GM21717 (cell line): ENCODE measurements around the gene KCNMA1.

Experiments used
- ATAC-seq: cut with Tn5 transposase; IDR thresholded peaks from one replicate; pipeline ENCODE4 v1.9.1; 2021; ENCODE audit warnings: mild to moderate bottlenecking, moderate library complexity; ENCODE audit not compliant: unreplicated experiment

The KCNMA1 gene

DNA sequence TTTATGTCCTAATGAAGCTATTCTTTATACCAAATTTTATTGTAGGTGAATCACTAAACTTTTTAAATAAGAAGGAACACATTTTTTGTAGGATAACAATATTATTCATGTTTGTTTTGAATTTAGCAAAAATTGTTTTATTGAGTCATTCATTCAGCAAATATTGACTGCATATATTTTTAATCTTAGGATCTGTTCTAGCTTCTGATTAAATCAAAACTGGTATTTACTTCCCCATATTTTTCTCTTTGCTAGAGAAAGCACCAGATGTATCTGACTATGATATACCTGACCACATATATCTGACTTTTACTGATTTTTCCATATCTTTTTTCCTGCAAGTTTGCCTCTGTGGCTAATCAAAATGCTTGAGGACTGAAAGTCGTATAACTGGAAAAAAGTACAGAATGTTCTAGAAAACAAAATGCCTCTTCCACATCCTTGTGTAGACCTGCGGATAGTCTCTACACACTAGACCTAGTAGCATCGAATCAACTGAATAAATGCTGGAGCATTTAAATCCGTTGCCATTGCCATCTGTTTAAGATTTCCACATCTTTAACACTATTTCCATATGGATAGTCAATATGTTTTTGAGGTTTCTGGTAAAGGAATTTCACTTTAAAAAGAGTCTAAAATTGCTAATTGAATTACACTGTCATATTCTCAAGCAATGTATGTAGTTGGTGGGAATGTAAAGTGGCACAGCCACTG, 594.7 kb downstream of the KCNMA1 start:
- ATAC-seq: no peak

DNA sequence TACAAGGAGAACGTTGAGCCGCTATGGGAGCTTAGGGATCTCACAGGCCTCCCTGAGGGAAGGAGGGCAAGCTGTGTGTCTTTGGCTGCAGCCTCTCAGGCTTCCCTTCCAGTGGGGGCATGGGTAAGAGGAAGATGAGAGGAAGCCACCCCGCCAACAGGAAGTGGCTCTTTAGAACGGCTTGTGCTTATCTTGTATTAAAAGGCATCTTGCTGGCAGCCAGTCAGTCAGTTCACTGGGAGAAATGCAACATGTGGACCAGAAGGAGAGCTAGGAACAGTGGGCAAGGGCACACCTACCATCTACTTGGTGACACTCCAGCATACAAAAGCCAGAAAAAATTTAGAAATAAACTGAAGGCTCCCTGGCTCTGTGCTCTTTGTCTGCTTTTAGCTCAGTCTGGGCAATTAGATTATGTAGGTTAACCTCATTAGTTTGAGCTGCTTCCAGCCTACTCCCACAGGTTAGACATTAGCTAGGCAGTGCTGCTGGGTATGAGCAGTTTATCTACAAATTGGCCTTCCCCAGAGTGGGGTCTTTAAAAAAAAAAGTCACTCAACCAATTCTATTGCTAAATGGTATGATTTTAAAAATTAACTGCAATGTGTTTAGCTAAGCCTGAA, 595.9 kb downstream of the KCNMA1 start:
- ATAC-seq: no peak

DNA sequence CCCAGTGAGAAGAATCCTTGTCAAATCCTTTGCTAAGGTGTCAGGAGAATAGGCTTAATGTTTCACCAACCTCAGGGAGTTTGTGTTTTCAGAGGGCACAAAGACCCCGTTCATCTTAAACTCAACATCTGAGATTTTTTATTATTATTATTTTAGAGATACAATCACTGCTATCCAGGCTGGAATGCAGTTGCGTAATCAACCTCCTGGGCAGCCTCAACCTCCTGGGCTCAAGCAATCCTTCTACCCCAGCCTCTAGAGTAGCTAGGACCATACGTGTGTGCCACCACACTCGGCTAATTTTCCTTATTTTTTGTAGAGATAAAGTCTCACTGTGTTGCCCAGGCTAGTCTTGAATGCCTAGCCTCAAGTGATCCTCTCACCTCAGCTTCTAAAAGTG, 599.2 kb downstream of the KCNMA1 start:
- ATAC-seq: no peak

DNA sequence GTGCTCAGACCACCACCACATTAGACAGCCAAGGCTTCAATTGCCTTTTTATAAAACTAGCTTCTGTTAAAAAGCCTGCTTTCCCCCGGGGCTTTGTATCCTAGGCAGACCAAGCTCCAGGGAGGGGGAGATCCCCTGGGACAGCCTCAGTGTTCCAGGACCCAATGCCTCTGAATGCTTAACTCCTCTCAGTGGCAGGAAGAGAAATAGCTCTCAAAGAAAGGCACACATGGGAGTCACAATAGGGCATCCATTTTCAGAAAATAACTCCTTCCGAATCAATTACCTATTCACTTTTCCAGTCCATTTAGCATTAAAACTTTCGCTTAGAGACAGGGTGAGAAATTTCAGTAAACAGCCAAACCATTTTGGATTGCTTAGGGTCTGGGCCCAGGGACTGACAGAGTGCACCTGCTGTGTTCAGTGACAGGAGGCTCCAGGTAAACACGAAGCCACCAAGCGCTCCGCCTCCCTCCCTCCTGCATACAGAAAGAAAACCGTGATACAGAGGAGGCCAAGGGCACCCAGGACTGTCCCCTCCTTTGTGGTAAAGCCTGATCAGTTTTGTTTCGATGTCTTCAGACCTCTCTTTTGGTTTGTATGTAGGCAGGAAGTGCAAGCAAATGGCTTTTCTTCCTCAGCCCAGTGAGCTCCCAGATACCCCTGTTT, 599.7 kb downstream of the KCNMA1 start:
- ATAC-seq: no peak

DNA sequence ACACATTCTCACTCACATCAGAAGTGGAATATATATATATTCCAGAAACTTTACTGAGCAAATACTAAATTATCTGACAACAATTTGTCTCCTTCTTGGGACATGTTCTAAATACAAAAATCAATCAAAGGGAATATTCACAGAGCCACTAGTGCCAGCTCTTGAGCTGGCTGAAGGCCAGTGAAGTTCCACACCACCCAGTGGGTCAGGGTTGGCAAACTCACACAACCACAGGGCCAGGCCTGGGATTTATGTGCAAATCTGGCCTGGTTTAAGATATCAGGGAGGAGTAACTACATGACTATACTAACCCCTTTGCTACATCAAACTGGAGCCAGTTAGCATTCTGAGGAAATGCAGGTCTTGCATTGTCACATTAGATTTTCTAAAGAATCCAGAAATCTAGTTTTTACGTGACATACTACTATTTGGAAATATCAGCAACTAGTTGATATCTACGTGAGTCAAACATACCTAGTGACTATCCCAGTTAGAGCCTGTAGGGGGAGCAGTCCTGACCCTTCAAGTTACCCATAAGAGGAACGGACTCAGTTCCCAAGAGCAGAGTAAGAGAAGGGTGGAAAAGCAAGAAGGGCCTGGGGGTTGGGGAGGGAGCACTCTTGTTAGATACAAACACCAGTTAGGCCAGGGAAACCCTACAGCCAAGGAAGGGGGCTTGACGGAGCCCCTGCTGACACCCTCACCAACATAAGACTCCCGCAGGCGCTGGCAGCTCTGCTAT, 600.4 kb downstream of the KCNMA1 start:
- ATAC-seq: peak; percentile 58

DNA sequence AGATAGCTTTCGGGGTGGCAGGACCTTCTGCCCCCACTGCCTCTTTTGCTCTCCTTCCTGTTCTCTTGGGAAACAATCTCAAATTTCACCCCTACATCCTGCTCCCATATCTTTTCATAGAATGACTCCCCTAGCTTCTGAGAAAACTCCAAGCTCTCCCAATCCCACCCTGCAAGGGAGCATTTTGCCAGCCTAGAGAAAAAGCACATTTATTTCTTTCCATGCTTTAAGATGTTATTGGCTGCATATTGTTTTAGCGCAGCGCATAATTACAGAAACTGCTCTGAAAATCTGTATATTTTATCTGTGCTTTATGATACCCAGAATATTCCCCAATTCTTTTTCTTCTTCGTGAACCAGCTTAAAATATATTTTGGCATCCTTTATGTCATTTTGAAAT, 601.3 kb downstream of the KCNMA1 start:
- ATAC-seq: no peak

DNA sequence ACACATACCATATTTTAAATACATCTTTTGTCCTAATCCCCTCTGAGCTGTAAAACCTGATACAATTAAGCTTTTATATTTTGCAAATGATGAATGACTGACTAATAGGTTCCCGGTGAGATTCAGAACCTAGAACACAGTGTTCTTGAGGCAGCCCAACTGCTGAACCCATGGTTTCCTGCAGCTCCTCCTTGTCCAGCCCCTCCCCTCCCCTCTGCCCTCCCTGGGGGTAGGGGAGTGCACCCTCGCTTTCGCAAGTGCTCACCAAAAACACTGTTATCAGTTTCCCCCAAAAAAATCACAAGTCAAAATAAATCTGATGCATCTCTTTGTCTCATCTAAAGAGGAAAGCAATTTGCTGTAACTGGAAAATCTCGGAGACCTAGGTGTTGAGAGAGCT, 602.8 kb downstream of the KCNMA1 start:
- no peak for ATAC-seq

DNA sequence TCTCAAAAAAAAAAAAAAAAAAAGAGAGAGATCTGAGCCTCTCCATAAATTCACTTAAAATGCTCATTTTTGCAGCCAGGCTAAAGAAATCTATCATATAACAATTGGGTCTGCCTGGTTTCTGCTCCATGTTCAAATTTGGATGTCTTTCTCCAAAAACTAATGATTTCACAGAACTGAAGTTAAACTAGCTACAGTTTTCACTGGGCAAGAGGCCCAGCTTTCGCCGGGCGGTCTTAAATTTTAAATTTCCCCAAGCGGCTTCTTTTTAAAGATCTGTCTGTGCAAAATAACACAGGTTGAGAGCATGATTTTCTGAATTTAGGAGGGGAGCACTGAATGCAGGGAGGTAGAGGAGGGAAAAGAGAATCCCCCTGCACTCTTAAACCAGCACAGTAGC, 603.4 kb downstream of the KCNMA1 start:
- no peak for ATAC-seq

DNA sequence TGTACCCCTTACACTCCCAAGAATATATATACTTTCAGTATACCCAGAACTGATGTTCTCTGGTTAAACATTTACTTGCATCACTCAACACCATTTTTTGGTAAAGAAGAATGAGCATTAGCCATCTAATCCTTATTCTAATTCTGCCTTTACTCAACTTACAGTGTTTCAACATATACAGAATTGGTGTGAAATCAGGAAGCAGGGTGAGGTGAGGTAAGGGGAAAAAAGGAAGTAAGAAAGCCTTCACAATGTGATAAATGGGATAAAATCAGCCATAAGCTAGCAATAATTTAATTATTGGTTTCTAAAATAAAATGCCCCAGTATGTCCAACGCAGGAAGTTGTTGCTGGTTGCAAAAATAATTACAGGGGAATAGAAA, 605.4 kb downstream of the KCNMA1 start:
- ATAC-seq: no peak

DNA sequence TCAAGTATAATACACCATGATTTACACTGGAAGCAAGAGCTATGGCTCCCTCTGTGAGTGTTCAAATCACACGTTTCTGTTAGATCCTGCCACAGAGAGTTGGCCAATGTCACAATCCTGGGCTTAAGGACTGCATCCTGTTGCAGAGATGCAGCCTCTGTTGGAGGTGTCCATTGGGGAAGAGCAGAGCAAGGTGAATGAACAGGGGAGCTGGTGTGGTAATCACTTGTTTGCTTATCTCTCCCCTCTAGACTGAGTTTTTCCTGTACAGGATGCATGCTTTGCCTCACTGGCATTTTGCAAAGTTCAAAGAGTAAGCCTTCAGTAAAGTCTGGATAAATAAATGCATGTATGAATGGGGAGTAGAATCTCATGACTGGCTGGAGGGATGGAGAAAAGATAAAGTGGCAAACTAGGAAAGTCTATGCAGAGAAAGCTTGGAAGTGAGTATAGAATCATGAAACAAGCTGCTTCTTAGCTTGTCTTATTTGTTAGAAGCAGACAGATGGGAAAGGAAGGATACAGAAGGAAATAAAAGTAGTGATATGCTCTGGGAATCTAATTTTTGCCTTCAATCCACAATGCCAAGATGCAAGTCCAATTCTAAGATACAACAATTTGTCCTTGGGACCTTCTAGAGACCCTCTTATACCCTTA, 605.9 kb downstream of the KCNMA1 start:
- ATAC-seq: no peak

DNA sequence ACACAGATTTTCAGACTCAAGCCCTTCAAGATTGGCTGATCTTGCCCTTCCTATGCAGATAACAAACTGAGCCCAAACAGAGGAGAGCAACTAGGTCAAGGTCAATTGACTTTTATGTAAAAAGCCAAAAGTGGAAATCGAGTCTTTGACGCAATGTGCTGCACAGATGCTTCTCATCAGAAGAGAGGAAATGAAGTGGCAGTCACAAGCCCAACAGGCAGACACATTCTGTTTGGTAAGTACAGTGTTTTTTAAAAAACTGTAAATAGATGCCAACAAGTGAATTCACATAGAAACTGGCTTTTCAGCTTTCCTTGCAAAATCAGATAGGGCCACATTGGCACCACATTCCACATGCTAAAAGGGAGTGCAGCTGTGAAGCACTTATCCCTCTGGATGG, 606.6 kb downstream of the KCNMA1 start:
- ATAC-seq: no peak

DNA sequence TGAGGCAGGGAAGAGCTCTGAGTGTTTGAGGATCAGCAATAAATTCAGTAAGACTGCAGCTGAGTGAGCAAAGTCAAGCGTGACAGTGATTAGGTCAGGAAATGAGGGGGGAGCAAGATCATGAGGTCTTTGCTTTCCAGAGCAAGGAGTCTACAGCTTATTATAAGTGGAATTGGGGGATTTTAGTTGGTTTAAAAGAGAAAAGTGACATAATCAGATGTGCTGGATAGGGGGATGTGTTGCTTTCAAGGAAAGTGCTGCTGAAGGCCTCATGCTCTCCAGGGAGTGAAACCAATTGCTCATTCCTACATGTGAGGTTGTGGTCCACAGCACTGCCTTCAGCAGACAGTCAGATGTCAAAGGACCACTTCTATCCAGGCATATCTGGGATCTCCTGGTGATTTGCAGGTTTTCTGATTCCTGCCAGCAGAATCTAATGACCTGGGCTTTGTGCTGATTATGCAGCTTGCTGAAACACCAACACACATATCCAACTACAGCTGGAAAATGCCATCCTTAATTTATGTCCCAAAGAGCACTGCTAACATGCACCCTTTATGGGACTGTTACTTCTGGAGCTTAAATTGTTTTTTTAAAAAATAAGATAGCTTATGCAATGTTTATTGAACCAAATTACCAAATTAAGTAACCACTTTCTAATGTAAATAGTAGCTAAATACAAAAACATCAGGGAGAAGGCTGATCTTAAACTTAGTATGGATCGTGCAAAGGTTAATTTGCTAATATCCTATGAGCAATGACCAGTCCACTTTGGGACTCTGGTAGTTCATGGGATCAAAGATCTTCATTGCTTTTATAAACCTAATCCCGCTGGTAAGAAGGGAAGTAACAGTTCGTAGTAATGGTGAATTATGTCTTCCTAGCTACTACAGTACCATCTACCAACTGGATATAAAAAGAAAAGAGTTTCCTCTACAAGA, 607.6 kb downstream of the KCNMA1 start:
- no peak for ATAC-seq

DNA sequence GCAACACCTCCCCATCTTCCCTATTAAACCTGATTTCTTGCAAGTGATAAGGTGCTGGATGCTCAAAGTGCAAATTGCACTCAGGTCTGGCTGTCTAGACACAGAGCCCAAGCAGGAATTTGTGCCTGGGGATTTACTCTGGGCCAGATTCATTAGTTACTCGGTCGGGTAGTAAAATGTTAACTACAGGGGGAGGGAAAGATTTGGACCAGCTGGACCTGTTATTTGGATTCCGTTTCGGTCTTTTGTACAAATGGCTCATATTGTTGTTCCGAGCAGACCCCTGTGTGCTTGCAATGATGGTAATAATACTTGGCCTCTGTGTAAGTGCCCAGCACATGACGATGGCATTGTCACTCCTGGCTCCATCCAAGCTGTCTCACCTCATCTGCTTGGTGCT, 609.6 kb downstream of the KCNMA1 start:
- ATAC-seq: no peak

DNA sequence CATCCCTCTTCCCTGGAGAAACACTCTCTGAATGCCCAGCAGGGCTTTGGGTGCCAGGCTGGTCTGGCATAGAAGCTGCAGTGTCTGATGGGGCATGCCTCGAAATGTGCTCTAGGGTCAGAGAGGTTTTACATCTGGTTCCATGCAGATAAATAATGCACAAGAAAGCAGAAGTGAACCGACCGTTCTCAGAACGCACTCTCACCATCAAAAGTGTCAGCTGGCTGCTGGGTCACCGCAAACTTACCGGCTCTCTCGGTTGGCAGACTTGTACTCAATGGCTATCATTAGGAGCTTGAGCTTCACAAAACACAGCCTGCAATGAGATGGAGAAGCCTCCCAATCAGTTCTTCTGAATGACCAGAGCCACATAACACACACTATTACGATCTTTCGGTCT, 610.0 kb downstream of the KCNMA1 start:
- ATAC-seq: peak; percentile 62

DNA sequence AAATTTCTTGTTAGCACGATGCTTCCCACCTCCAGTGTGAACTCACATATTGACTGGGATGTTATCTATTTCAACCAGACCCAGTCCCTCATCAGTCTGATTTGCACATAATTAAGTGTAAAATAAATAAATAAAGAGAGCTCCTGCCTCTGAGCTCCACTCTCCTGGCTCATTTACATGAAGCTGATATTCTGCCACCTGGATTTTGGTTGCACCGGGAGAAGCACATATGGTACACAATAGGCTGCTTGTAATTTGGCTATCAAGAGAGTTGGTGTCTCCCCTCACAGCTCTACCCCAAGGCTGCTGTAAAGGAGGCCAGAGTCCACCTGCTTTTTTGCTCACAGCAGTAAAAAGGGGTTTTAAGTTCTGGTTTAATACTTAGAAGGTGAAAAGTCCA, 610.5 kb downstream of the KCNMA1 start:
- ATAC-seq: no peak

DNA sequence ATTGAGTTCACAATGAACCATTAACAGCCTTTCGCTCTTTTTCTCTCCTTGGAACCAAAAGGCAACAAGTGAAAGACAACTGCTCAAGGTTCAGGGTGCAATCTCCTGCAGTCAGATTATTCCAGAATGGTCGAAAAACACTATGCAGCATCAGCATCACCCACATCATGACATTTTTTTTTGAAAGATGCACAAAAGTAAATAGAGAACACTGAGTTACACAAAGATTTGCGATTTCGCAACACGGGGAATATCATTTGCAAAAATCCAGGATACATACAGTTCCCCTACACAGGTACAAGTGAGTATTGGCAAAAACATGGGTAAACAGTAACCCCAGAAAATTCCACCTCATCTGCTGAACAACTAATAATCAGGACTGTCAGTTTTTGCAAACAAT, 611.5 kb downstream of the KCNMA1 start:
- ATAC-seq: no peak

DNA sequence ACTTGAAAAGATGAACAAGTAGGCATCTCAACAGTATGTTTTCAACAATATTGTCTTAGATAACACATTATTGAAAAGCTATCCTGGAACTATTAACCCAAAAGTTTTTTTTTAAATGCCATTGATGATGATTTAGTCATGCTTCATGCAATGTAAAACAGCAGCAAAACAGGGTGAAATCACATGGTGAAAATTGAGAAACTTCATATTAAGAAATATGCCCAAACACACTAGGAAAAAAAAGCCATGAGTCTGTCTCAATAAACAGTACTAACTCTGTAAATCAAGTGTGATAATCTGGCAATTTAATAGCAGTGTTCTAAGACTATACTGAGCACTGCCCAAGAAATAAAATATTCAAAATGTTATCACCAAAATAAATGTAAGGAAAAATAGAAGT, 613.1 kb downstream of the KCNMA1 start:
- ATAC-seq: no peak

DNA sequence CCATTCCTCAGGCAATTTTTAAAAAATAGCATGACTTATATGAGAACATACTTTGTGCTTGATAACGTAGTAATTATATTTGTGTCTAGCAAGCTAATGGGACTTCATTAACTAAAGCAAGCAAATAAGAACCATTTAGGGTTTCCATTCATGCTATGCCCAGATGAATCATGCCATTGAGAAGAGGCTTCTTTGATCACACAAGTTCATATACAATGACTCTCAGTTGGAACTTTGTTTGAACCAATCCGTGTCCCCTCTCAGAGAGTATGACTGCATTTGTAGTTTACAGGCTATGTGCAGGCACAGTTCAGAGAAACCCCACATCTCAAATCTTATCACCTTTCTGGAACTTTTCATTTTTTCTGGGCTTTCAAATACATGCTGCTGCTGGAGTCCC, 614.2 kb downstream of the KCNMA1 start:
- no peak for ATAC-seq

DNA sequence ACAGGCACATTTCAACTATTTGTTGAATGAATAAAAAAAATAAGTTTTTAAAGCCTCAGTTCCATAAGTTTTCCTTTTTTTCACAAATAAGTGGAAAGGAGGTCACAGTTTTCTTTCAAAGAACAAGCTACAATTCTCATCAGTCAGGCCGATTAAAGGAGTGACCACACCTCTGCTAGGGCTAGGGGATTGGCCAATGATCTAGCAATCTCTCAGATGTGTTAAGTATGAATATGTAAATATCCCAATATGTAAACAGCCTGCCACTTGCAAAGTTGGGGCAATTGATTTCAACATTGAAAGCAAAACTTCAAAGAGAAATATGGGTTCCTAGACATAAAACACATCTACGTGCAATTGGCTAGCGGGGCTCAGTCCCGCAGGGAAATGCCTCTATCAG, 614.9 kb downstream of the KCNMA1 start:
- ATAC-seq: no peak

DNA sequence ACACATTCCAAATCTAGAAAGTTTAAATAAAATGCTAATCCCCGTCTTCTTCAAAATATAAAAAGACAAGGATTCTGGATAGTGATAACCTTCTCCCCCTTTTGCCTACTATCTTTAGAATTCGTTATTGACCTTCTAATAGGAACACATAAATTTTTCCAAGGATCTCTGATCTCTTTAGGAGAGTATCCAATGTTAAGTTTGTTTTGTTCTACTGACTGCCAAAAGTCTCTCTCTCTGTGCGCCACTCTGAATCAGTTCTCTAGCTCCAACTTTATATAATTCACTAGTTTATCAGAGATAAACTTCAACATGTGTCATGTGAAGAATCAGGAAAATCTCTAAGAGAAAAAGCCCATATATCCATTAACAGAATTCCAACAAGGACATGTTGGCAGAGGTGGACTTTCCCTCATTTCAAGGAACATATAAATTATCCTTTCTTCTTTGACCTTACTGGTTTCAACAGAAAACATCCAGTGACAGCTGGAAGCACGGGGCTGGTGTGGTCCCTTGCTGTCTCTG, 615.6 kb downstream of the KCNMA1 start:
- no peak for ATAC-seq
